ENCODE measurements around the gene MLLT1.

MLLT1 gene

DNA sequence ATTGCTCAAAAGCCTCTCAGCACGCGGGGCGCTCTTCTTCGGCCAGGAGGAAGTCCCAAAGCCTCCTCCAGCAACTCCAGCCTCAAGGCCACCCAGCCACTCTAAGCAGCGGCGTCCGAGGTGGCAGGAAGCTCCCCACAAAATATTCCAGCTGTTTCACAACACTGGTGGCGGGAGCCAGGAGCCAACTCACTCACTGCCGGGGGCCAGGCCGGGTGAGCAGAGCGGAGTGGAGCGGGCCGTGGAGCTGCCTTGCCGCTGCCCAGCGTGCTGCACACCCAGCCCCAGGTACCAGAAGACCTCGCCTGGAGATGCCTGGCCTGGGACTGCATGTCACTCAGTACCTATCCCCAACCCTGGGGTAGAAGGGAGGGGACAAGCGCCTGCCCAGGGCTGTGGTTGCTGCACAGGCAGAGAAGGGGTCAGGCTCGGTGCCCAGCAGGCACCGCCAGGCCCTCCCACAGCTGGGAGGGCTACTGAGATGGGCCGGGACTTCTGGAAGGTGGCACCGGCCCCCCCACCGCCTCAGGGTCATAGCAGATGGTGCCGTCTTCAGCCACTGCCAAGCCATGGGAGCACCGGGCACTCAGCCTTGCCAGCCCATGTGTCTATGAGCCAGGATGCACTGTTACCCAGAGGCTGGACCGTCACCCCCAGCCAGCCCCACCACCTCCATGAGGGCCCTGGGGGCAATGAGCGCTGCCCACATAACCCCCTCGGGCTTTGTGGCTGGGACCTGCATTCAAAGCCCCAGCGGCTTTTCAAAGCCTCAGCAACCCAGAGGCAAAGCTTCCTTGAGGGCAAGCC is 59.2 kb downstream of the MLLT1 start:
- DNase-seq, result no peak

- DNase-seq, result no peak
Observed at GRCh38 chr19:6219586-6220290, 60.0 kb downstream of the MLLT1 start.

GRCh38 chr19:6219147-6219525 is 60.6 kb downstream of the MLLT1 start:
- no peak for DNase-seq

GRCh38 chr19:6218491-6219146 is 61.2 kb downstream of the MLLT1 start:
- DNase-seq, result peak; percentile 93

- no peak for DNase-seq
Observed at GRCh38 chr19:6217752-6218334, 61.9 kb downstream of the MLLT1 start.

DNA sequence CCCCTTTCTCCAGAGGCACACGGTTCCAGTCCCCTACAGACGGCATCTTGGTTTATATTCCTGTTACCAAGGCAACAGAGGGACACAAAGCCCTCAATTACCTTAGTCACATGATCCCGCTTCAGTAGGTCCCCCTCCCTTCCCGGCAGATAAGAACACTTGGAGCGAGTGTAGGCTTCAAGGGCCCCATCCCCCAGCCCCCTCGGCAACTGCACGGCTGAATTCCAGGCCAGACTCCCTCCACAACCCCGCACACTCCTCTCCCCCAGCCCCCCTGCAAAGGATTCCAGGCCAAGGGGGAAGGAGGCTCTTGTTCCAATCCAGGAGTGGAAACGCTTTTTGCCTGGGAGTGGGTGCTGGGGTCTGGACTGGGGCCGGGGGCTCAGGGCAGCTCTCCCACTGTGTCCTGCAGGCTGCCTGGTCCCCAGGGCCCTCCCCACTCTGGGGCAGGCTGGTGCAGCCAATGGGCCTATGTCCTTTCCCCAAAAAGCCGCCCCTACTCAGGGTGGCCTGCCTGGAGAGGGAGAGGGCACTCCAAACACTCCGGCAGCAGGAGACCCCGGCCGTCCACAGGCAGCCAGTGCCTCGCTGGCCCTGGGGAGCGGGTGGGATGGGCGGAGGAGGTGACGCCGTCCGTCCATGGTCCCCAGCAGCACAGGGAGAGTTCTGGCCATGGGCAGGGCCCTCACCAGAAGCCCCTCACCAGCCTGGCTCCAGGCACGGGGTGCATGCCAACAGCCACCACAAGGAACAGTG is 62.6 kb downstream of the MLLT1 start:
- no peak for DNase-seq

GRCh38 chr19:6216236-6216995 is 63.4 kb downstream of the MLLT1 start:
- DNase-seq, result no peak

- DNase-seq, result no peak
Observed at GRCh38 chr19:6215701-6216235, 64.0 kb downstream of the MLLT1 start.

DNA sequence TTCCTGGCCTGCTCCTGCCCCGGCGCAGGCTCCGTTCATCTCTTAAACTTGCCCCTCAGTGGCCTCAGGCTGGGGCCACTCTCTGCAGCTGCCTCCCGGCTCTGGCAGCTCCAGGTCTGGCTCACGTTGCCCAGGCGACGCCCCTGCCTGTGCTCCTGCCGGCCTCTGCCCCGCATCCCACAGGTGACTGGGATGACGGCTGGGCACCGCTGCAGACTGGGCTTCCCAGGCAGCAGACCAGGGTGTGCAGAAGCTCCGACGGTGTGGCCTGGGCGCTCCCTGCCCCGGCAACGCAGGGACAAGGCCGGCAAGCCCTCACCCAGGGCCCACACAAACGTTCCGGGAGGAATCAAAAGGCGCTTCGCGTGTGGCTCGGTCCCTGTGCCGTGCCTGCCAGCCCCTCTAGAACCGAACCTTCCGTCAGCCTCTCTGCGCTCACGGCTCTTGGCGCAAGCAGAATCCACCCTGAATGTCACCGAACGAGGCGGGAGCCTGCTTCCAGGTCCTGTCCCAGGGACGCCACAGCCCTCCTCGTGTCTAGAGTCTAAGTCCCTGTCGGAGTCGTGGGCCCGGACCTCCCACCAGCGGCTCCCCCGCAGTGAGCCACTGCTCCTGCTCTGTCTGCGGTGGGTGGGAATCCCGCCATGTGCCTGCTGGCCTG is 64.8 kb downstream of the MLLT1 start:
- no peak for DNase-seq

DNA sequence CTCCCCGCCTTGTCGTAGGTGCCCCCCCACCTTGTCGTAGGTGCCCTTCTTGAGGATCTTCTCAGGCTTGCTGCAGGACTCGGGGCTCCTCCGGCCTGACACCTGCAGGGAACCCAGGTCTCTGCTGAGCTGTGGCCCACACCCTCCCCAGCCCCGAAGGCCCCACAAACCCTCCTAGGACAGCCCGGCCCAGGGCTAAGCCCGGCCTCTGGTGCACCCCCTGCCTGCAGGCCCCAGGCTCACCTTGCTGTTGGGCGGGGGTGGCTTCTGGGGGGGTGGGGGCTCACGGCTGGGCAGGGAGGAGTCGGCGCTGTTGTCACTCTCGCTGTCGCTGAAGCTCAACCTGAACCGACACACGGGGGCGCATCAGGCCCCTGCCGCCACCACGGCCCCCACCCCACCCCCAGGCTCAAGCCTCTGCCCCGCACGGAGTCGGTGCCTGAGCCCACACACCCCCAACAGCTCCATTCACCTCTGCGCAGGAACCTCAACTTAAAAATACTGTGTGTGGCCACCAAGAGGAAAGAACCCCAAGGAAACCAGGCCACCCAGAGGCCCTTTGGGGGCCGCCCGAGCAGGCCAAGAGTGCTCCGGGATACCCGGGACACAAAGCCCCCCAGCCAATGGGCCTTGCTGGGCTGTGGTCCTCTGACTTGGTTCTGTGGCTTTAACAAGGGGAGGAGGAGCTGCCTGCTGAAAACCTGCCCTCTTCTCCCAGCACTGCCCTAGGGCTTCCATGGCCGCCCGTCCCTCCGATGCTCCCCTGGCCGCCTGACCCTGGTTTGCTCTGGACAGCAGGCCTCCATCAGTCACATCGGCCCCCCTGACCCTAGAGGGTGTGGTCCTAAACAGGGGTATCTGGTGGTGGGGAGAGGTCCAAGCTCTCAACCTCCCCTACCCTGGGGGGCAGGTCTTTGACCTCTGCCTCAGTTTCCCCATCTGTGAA is 65.8 kb downstream of the MLLT1 start:
- DNase-seq, result no peak

DNA sequence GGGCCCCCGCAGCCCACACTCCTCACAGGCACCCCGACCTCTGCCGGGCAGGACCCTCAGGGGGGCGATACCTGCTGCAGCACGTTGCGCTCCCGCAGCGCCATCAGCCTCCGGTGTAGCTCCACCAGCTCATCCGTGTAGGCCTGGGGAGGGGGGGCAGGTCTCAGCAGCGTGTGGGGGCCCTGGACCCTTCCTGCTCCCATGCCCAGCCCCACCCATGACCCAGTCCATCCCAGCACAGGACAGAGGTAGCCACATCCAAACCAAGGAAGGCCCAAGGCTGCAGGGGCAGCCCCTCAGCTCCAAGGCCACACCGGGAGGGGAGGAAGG is 66.5 kb downstream of the MLLT1 start:
- no peak for DNase-seq

GRCh38 chr19:6212403-6213265 is 67.1 kb downstream of the MLLT1 start:
- DNase-seq, result no peak

DNA sequence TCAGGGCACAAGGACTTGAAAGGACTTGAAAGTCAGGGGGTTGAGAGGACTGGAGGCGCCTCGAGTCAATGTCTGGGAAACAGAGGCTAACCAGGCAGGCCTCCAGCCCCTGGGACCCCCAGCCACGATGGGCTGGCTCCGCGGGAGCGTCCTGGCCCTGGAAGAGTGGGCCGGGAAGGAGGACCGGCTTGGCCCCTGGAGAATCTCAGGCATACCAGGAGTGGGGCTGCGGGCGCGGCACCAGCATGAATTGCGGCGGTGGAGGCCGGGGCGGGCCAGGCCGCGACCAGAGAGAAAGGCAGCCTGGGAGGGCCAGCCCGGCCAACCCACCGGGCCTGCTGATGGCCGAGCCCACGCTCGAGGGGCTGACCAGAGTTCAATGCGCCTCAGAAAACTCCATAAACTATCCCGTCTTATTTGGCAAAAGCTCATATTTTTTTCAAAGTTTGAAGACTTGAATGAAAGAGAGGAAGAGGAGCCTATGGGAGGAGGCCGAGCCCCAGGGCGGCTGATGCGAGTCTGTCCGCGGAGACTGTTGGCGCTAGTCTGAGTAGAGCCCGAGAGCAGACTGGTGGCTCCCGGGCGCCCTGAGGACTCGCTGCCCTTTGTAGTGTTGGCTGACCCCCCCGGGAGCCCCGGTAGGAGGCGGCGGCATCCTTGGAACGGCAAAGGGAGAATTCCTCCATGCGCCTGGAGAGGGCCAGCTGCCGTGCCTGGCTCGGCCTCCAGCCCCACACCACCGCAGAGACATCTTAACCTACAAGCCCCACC is 68.0 kb downstream of the MLLT1 start:
- DNase-seq, result no peak

GRCh38 chr19:6210721-6211600 is 68.8 kb downstream of the MLLT1 start:
- DNase-seq, result peak; percentile 47

DNA sequence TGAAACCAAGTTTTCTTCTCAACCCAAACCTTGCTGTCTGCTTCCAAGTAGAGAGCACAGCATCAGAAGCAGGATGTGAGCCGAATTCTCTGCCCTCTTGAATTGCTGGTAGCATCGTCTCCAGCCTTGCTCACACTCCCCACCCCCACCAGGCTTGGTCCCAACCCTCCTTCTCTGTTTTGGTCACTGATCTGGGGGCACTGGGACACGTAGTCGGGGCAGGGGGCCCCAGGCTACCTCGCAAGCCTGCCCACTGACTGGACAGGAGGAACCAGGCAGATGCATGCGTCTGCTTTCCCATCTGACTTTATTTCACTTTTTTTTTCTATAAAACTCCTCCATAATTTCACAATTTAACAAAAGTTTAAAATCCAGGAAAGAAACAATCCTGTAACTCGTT is 69.7 kb downstream of the MLLT1 start:
- no peak for DNase-seq

DNA sequence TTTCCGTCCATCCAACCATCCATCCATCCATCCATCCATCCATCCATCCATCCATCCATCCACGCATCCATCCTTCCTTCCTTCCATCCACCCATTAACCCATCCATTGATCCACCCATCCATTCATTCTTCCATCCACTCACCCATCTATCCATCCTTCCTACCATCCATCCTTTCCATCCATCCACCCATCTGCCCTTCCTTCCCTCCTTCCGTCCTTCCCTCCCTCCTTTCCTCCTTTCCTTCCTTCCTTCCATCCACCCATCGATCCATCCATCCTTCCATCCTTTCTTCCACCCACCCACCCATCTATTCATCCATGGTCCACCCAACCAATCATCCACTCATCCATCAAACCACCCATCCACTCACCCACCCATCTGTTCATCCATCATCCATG is 70.1 kb downstream of the MLLT1 start:
- no peak for DNase-seq

DNA sequence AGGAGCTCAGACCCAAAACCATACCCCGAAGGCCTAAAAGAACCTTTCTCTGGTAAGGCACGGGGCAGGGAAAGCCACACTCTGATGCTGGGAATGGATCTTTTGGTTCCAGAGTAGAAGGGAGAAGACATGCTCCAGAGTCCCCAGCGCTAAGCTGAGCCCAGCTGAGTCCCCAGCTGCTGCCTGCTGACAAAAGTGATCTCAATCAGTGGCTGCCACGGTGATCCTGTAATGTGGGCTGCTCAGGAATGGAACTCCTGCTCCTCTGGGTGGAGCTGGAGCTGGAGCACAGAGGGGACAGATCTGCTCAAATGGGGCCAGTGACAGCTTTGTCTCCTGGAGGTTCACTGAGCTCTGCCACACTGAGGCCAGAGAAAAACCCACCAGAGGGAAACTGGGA is 70.5 kb downstream of the MLLT1 start:
- peak; percentile 30 for DNase-seq
